Right cardiac atrium (tissue), 5 donors: ENCODE measurements around the gene PDE4D. TPM values are rescaled to one million over a fixed set of nuclear protein-coding genes. Genes with fewer than 3 reads are reported as not detected.

Source experiments
- ATAC-seq, 2 donors: fragments of 200-7000 bp; cut with Tn5 transposase; one replicate each; pipeline versions ENCODE4 v1.8.0 to v1.9.1; 2020; ENCODE audit warnings: moderate library complexity in 2 of 2, mild to moderate bottlenecking in 1 of 2
- DNase-seq, 3 donors: peaks; one replicate each; pipeline ENCODE4 v3.0.0-alpha.2; 2020
- H3K27ac ChIP-seq: one replicate; pipeline ENCODE4 v1.5.1; 2013; ENCODE audit warnings: mild to moderate bottlenecking, low read length, control low read depth, moderate library complexity
- H3K27me3 ChIP-seq: one replicate; pipeline ENCODE4 v1.6.1; 2013; ENCODE audit not compliant: control insufficient read depth, insufficient read depth
- H3K4me1 ChIP-seq: one replicate; pipeline ENCODE4 v1.6.1; 2013; ENCODE audit warnings: low read length; ENCODE audit not compliant: control insufficient read depth, insufficient read depth
- H3K4me3 ChIP-seq: one replicate; pipeline ENCODE4 v1.5.1; 2013; ENCODE audit warnings: low read length, control low read depth
- H3K9me3 ChIP-seq: one replicate; pipeline ENCODE4 v1.6.1; 2013; ENCODE audit warnings: low read length; ENCODE audit not compliant: control insufficient read depth
- WGBS: extraction: QIAGEN DNeasy Blood & Tissue Kit; methylation state at CpG from one replicate; pipeline ENCODE4 v1.1.7; 2013; 5-methylcytosine and 5-hydroxymethylcytosine counted together
- intact Hi-C, 4 donors: fragments of 100-400 bp; cut with DNase I; formaldehyde crosslinking; loops; one replicate each; pipeline versions ENCODE4 v1.11.0 to v1.14.0; 2022 to 2023
- polyA plus RNA-seq: library from polyadenylated mRNA; stranded (reverse); fragments of 200-250 nt; gene quantifications from one replicate; pipeline ENCODE4 v1.2.3, GENCODE V29; 2013
- total RNA-seq, 4 donors: library from RNA; stranded (reverse); fragmentation: NEBNext Ultra II Directional; extraction: Animal tissue kit (Norgen Biotek cat#: 25700); gene quantifications; one replicate each; pipeline ENCODE4 v1.2.1, GENCODE V29; 2021
- donor health status: healthy with polysubstance abuse.
- donor health status: DM: no; HTN: yes; CAD: no.
- donor health status: DM: no; HTN: no; CAD: no.
- donor health status: DM: no; HTN: yes; CAD: no; lungs with severe emphysema.
- donor health status: DM: yes; HTN: yes; CAD: no.

The PDE4D gene
- total and polyA plus RNA-seq, 5 donors = 13.2 to 104 (median 38.8) TPM

GRCh38 chr5:59874675-59875074 lies 18.9 kb downstream of the PDE4D start:
- intact Hi-C loops = no loop called here
- no peak for DNase-seq

GRCh38 chr5:59873113-59873512 lies 20.4 kb downstream of the PDE4D start:
- no peak overlapping the region for H3K27ac ChIP-seq
- H3K9me3 ChIP-seq = no peaks in the 10 kb centered on the region
- 71% methylated on average over 2 of the region's 2 CpGs for WGBS
- intact Hi-C loops = no loop called here
- DNase-seq (no peak), ATAC-seq (no peak)
- no peaks in the 10 kb centered on the region for H3K4me1 ChIP-seq
- H3K4me3 ChIP-seq = no peak overlapping the region
- H3K27me3 ChIP-seq = no peaks in the 10 kb centered on the region

More at GRCh38 chr5:59874675-59875074, 18.9 kb downstream of the PDE4D start:
- ATAC-seq = no peak
- H3K27ac ChIP-seq = no peak overlapping the region
- no peaks in the 10 kb centered on the region for H3K9me3 ChIP-seq
- WGBS = 97% methylated on average over 1 of the region's 1 CpG
- no peaks in the 10 kb centered on the region for H3K4me1 ChIP-seq
- no peaks in the 10 kb centered on the region for H3K27me3 ChIP-seq
- no peak overlapping the region for H3K4me3 ChIP-seq

- H3K9me3 ChIP-seq = no peaks in the 10 kb centered on the region
- no peak overlapping the region for H3K27ac ChIP-seq
- no peak overlapping the region for H3K4me3 ChIP-seq
- DNase-seq (no peak), ATAC-seq (no peak)
- no peaks in the 10 kb centered on the region for H3K27me3 ChIP-seq
- 60% methylated on average over 2 of the region's 2 CpGs for WGBS
- H3K4me1 ChIP-seq = no peaks in the 10 kb centered on the region
- intact Hi-C loops = no loop called here
Observed at GRCh38 chr5:59866661-59867060, 26.9 kb downstream of the PDE4D start.

GRCh38 chr5:59864718-59865117 lies 28.8 kb downstream of the PDE4D start:
- intact Hi-C loops = no loop called here
- no peaks in the 10 kb centered on the region for H3K27me3 ChIP-seq
- ATAC-seq (no peak), DNase-seq (no peak)
- H3K9me3 ChIP-seq = no peaks in the 10 kb centered on the region
- H3K27ac ChIP-seq = no peak overlapping the region
- WGBS = 55% methylated on average over 3 of the region's 3 CpGs
- H3K4me1 ChIP-seq = no peaks in the 10 kb centered on the region
- no peak overlapping the region for H3K4me3 ChIP-seq

- DNase-seq (no peak), ATAC-seq (no peak)
- Histone ChIP-seq H3K27me3 (no peaks in the 10 kb centered on the region), H3K27ac (no peak overlapping the region), H3K4me3 (no peak overlapping the region), H3K9me3 (no peaks in the 10 kb centered on the region), H3K4me1 (no peaks in the 10 kb centered on the region)
- 79% methylated on average over 5 of the region's 5 CpGs for WGBS
- intact Hi-C loops = no loop called here
Observed at GRCh38 chr5:59863777-59864176, 29.7 kb downstream of the PDE4D start.

GRCh38 chr5:59856358-59856757 lies 37.2 kb downstream of the PDE4D start:
- Histone ChIP-seq H3K27me3 (no peaks in the 10 kb centered on the region), H3K4me1 (no peaks in the 10 kb centered on the region), H3K4me3 (no peak overlapping the region), H3K9me3 (no peaks in the 10 kb centered on the region), H3K27ac (no peak overlapping the region)
- DNase-seq (no peak), ATAC-seq (no peak)
- WGBS = 86% methylated on average over 5 of the region's 5 CpGs
- intact Hi-C loops = no loop called here

GRCh38 chr5:59850766-59851165 lies 42.8 kb downstream of the PDE4D start:
- DNase-seq (no peak), ATAC-seq (no peak)
- Histone ChIP-seq H3K27ac (no peak overlapping the region), H3K4me1 (no peaks in the 10 kb centered on the region), H3K27me3 (no peaks in the 10 kb centered on the region), H3K4me3 (no peak overlapping the region), H3K9me3 (no peaks in the 10 kb centered on the region)
- intact Hi-C loops = no loop called here
- WGBS = 69% methylated on average over 2 of the region's 2 CpGs

GRCh38 chr5:59847586-59847985 lies 45.9 kb downstream of the PDE4D start:
- H3K27me3 ChIP-seq = no peaks in the 10 kb centered on the region
- ATAC-seq (no peak), DNase-seq (no peak)
- H3K4me1 ChIP-seq = no peaks in the 10 kb centered on the region
- intact Hi-C loops = no loop called here
- no peaks in the 10 kb centered on the region for H3K9me3 ChIP-seq
- H3K4me3 ChIP-seq = no peak overlapping the region
- 89% methylated on average over 2 of the region's 2 CpGs for WGBS
- no peak overlapping the region for H3K27ac ChIP-seq

- DNase-seq (no peak), ATAC-seq (no peak)
- 95% methylated on average over 2 of the region's 2 CpGs for WGBS
- intact Hi-C loops = no loop called here
- no peaks in the 10 kb centered on the region for H3K4me1 ChIP-seq
- no peaks in the 10 kb centered on the region for H3K9me3 ChIP-seq
- no peak overlapping the region for H3K4me3 ChIP-seq
- no peak overlapping the region for H3K27ac ChIP-seq
- H3K27me3 ChIP-seq = no peaks in the 10 kb centered on the region
Observed at GRCh38 chr5:59845730-59846129, 47.8 kb downstream of the PDE4D start.

- H3K9me3 ChIP-seq = no peaks in the 10 kb centered on the region
- H3K27me3 ChIP-seq = no peaks in the 10 kb centered on the region
- ATAC-seq (no peak), DNase-seq (no peak)
- no peaks in the 10 kb centered on the region for H3K4me1 ChIP-seq
- no peak overlapping the region for H3K27ac ChIP-seq
- intact Hi-C loops = no loop called here
- no peak overlapping the region for H3K4me3 ChIP-seq
- WGBS = 99% methylated on average over 1 of the region's 1 CpG
Observed at GRCh38 chr5:59843511-59844213, 49.9 kb downstream of the PDE4D start.

GRCh38 chr5:59842999-59843398 lies 50.5 kb downstream of the PDE4D start:
- 40% methylated on average over 1 of the region's 1 CpG for WGBS
- DNase-seq (no peak), ATAC-seq (no peak)
- H3K27me3 ChIP-seq = no peaks in the 10 kb centered on the region
- H3K9me3 ChIP-seq = no peaks in the 10 kb centered on the region
- intact Hi-C loops = no loop called here
- H3K4me3 ChIP-seq = no peak overlapping the region
- no peaks in the 10 kb centered on the region for H3K4me1 ChIP-seq
- H3K27ac ChIP-seq = no peak overlapping the region

- ATAC-seq (no peak), DNase-seq (no peak)
- Histone ChIP-seq H3K27ac (no peak overlapping the region), H3K4me3 (no peak overlapping the region), H3K27me3 (no peaks in the 10 kb centered on the region), H3K4me1 (no peaks in the 10 kb centered on the region), H3K9me3 (no peaks in the 10 kb centered on the region)
- WGBS = 17% methylated on average over 3 of the region's 3 CpGs
- intact Hi-C loops = no loop called here
Observed at GRCh38 chr5:59840200-59840601, 53.3 kb downstream of the PDE4D start.
